GM10248 (cell line): ENCODE measurements around the gene CCDC141.

Experiments
- CTCF ChIA-PET: fragments of 300-600 bp; sonication (Branson Sonifier 250); formaldehyde crosslinking; extraction: SDS; loops from one replicate; lab custom pipeline; 2021; ENCODE audit warnings: antibody characterized with exemption; lab: Yijun Ruan, JAX
- POLR2A ChIA-PET: fragments of 350-650 bp; sonication (Branson Sonifier 250); formaldehyde crosslinking; extraction: SDS; loops from one replicate; lab custom pipeline; 2020; ENCODE audit warnings: antibody characterized with exemption; lab: Yijun Ruan, JAX
- DNase-seq: peaks from one replicate; pipeline ENCODE4 v3.0.0; 2012; ENCODE audit errors: extremely low spot score
- TF ChIP-seq, protein P1 (sequence below): IDR thresholded peaks from 2 replicates; pipeline ENCODE4 v1.5.1; 2012; ENCODE audit warnings: mild to moderate bottlenecking, low read depth; ENCODE audit errors: extremely low read depth, missing control alignments, control extremely low read depth

CCDC141 gene

DNA sequence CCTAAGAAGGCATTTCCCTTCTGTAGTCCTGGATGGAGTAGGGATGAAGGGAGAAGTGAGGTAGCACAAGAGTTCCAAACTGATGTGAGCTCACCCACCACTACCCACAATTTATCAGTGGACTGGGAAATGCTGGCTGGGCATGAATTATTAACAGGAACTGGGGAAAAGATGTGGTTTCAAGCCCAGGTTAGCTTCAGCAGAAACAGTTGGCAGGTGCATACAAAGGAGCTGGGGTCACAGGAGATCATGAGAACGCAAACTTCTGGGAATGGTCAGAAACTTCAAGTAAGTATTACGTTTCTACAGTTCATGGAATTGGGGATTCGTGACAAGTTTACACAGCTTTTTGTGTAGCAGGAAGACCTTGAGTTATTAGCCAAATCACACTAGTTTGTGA, 5.4 kb downstream of the CCDC141 start:
- TF ChIP-seq, protein P1, sequence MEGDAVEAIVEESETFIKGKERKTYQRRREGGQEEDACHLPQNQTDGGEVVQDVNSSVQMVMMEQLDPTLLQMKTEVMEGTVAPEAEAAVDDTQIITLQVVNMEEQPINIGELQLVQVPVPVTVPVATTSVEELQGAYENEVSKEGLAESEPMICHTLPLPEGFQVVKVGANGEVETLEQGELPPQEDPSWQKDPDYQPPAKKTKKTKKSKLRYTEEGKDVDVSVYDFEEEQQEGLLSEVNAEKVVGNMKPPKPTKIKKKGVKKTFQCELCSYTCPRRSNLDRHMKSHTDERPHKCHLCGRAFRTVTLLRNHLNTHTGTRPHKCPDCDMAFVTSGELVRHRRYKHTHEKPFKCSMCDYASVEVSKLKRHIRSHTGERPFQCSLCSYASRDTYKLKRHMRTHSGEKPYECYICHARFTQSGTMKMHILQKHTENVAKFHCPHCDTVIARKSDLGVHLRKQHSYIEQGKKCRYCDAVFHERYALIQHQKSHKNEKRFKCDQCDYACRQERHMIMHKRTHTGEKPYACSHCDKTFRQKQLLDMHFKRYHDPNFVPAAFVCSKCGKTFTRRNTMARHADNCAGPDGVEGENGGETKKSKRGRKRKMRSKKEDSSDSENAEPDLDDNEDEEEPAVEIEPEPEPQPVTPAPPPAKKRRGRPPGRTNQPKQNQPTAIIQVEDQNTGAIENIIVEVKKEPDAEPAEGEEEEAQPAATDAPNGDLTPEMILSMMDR: no peak
- DNase-seq: no peak
- POLR2A ChIA-PET: interaction anchor here (0.6 kb wide), 1 partner anchor 55 kb away, joined by 10 read pairs; no protein-coding TSS in a partner anchor
- CTCF ChIA-PET: interaction anchor here (1.0 to 3.1 kb wide), 5 partner anchors 13 to 85 kb away, joined by 3 to 19 read pairs (median 5); no protein-coding TSS in a partner anchor

DNA sequence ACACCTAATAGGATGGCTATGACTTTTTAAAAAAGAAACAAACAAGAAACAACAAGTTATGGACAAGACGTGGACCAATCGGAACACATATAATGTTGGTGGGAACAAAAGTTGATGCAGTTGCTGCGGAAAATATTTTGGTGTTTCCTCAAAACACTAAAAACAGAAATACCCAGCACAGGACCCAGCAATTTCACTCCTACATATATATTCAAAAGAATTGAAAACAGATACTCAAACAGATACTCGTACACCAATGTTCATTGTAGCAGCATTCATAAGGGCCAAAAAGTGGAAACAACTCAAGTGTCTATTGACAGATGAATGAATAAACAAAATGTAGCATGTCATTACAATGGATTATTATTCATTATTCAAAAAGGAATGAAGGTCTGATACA, 12.1 kb downstream of the CCDC141 start:
- CTCF ChIA-PET: no interaction called here
- DNase-seq: no peak
- POLR2A ChIA-PET: no interaction called here
- TF ChIP-seq, protein P1: no peak

DNA sequence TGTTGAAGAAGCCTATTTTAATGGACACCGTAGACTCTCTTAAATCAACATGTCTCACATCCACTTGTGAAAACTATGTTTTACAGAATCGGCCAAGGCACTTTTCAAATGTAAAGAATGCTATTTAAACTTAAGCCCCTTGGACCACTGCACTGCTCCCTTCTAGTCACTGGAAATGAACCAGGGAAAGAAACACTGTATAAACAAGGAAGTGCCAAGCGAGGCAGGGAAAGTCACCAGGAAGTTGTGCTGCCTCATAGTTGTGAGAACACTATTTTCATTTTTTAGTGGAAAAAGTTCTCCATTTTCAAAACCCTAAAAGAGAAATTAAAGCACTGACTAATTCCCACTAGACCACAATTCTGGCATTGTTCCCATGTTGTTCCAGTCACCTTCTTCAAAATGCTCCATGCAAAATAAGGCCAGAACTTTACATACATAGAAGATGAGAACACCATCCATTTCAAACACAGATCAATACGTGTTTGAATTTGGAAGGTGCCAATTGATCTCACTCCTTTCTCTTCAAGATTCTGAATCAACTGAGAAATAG, 13.5 kb downstream of the CCDC141 start:
- no peak for DNase-seq
- CTCF ChIA-PET: no interaction called here
- POLR2A ChIA-PET: no interaction called here
- TF ChIP-seq, protein P1: no peak

DNA sequence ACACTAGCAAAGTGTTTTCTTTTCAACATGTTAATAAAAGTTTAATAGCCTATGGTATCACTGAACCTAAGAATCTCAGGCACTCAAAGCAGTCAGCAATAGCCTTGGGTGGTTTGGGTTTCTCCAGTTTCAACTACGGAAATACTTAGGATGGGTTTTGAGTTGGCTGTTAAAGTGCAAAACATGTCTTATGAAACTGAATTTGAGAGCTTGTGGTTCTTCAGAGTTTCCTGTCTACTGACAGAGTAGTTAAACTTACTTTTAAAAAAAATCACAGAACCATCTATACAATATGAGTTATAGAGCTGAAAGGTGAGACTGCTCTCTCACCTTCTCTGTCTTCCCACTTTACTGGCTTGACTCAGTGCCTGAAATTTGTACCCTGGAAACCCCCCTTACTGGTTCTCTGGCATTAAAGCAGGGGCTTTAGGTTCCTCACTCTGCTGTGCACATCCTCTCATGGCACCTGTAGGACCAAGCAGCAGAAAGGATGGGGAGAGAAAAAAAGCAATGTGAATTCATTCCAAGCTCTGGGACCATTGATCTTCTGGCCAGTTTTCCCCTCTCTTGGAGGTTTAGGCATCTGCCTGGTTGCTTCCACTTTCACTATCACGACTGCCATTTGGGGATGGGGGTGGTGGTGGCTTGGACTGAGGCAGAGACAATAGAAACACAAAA, 18.1 kb downstream of the CCDC141 start:
- TF ChIP-seq, protein P1: no peak
- POLR2A ChIA-PET: interaction anchor here (1.0 kb wide), 1 partner anchor 10 kb away, joined by 4 read pairs; no protein-coding TSS in a partner anchor
- CTCF ChIA-PET: interaction anchor here (0.8 to 6.9 kb wide), 4 partner anchors 11 to 141 kb away, joined by 3 to 68 read pairs (median 4); no protein-coding TSS in a partner anchor
- DNase-seq: peak; percentile 29

DNA sequence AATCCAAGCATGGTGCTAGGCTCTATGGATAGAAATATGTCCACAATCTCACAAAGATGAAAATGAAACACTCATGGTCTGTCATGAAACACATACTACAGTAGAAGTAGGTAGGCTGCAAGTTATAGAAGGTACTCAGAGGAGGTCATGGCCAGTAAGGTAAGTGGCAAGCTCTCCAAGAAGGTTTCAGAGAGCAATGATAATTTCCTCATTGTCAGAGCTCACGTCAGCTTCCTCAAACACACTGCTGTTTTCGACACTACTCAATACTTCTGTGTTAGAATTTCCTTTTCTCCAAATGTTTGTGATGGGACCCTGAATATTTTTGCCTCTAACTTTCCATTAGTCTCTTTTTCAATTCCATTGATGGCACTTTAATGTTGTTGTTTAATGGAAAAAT, 25.5 kb downstream of the CCDC141 start:
- POLR2A ChIA-PET: no interaction called here
- DNase-seq: no peak
- CTCF ChIA-PET: interaction anchor here (0.9 to 1.0 kb wide), 3 partner anchors 20 to 134 kb away, joined by 3 to 5 read pairs (median 3); no protein-coding TSS in a partner anchor
- TF ChIP-seq, protein P1: no peak

GRCh38 chr2:179022685-179023084, 27.3 kb downstream of the CCDC141 start:
- ChIA-PET CTCF (interaction anchor here (1.2 to 5.5 kb wide), 6 partner anchors 10 to 322 kb away, joined by 3 to 68 read pairs (median 6); no protein-coding TSS in a partner anchor), POLR2A (no interaction called here)
- no peak for DNase-seq
- TF ChIP-seq, protein P1: no peak
